CD14-positive monocyte (primary cell): ENCODE data around the gene PAPSS2. TPM values are rescaled to one million over a fixed set of nuclear protein-coding genes. Genes with fewer than 3 reads are reported as not detected.

Source experiments
- DNase-seq, 3 donors: peaks; one replicate each; pipeline ENCODE4 v3.0.0-alpha.2; 2011 to 2022
- H2AFZ ChIP-seq: 2 replicates; pipeline ENCODE4 v1.6.0; 2012; ENCODE audit warnings: mild to moderate bottlenecking, low read depth, low read length, inconsistent platforms; ENCODE audit not compliant: insufficient read depth, poor library complexity, severe bottlenecking
- H3K27ac ChIP-seq, 2 donors: 1 replicate in 1 of 2; 2 replicates in 1 of 2; pipeline ENCODE4 v1.5.1; 2012 to 2013; ENCODE audit warnings: low read length in 2 of 2, control low read depth in 1 of 2, inconsistent platforms in 1 of 2, low read depth in 1 of 2, mild to moderate bottlenecking in 1 of 2
- H3K27me3 ChIP-seq, 2 donors: one replicate each; pipeline versions ENCODE4 v1.6.0 to v1.6.1; 2011 to 2013; ENCODE audit warnings: low read length in 2 of 2; ENCODE audit not compliant: control insufficient read depth in 2 of 2, insufficient read depth in 2 of 2
- H3K36me3 ChIP-seq, 2 donors: replicated peaks in 1 of 2; 1 replicate in 1 of 2; 2 replicates in 1 of 2; pipeline versions ENCODE4 v1.5.1 to v1.6.1; 2012 to 2013; ENCODE audit warnings: low read length in 2 of 2, control low read depth in 1 of 2, inconsistent platforms in 1 of 2, mild to moderate bottlenecking in 1 of 2; ENCODE audit not compliant: insufficient read depth in 2 of 2, control insufficient read depth in 1 of 2
- H3K4me1 ChIP-seq, 2 donors: 1 replicate in 1 of 2; 2 replicates in 1 of 2; pipeline versions ENCODE4 v1.5.1 to v1.6.1; 2012 to 2013; ENCODE audit warnings: low read length in 2 of 2, control low read depth in 1 of 2, inconsistent platforms in 1 of 2, mild to moderate bottlenecking in 1 of 2, moderate library complexity in 1 of 2; ENCODE audit not compliant: insufficient read depth in 2 of 2, control insufficient read depth in 1 of 2
- H3K4me2 ChIP-seq: replicated peaks from 2 replicates; pipeline ENCODE3; 2012; ENCODE audit warnings: low read length, moderate library complexity, mild to moderate bottlenecking; ENCODE audit not compliant: poor library complexity, severe bottlenecking; ENCODE audit errors: extremely low read depth
- H3K4me3 ChIP-seq, 3 experiments: fragments of 200-600 bp in 1 of 3; sonication (generic) in 1 of 3; replicated peaks in 1 of 3; 1 replicate in 2 of 3; 2 replicates in 1 of 3; pipeline ENCODE4 v1.5.1; 2011 to 2013; ENCODE audit warnings: low read length in 3 of 3, mild to moderate bottlenecking in 3 of 3, control low read depth in 2 of 3, low read depth in 2 of 3, inconsistent platforms in 1 of 3, moderate library complexity in 1 of 3
- H3K79me2 ChIP-seq: 2 replicates; pipeline ENCODE4 v1.6.0; 2012; ENCODE audit warnings: mild to moderate bottlenecking, control low read depth, inconsistent platforms, low read length, moderate library complexity; ENCODE audit not compliant: insufficient read depth
- H3K9ac ChIP-seq: 2 replicates; pipeline ENCODE4 v1.6.0; 2017; ENCODE audit warnings: low read length, mild to moderate bottlenecking; ENCODE audit not compliant: insufficient read depth, poor library complexity, severe bottlenecking
- H3K9me3 ChIP-seq, 2 donors: replicated peaks in 1 of 2; 1 replicate in 1 of 2; 2 replicates in 1 of 2; pipeline versions ENCODE4 v1.5.1 to v1.6.1; 2012 to 2013; ENCODE audit warnings: low read length in 2 of 2, control low read depth in 1 of 2; ENCODE audit not compliant: control insufficient read depth in 1 of 2, insufficient read depth in 1 of 2
- H4K20me1 ChIP-seq: 2 replicates; pipeline ENCODE4 v1.6.0; 2012; ENCODE audit warnings: mild to moderate bottlenecking, low read length, control low read depth, moderate library complexity; ENCODE audit not compliant: insufficient read depth
- H3K27ac Mint-ChIP-seq, 7 donors: one replicate each; pipeline ENCODE4 v1.8.0; 2020; ENCODE audit warnings: mild to moderate bottlenecking in 7 of 7, mixed read lengths in 7 of 7, moderate library complexity in 6 of 7, inconsistent platforms in 2 of 7
- H3K27me3 Mint-ChIP-seq, 3 donors: one replicate each; pipeline ENCODE4 v1.8.0; 2021 to 2022; ENCODE audit warnings: low read depth in 3 of 3, mild to moderate bottlenecking in 3 of 3, mixed read lengths in 3 of 3, moderate library complexity in 3 of 3, inconsistent platforms in 1 of 3
- H3K36me3 Mint-ChIP-seq, 2 donors: one replicate each; pipeline ENCODE4 v1.8.0; 2020; ENCODE audit warnings: mixed read lengths in 2 of 2, inconsistent platforms in 1 of 2, mild to moderate bottlenecking in 1 of 2
- H3K4me1 Mint-ChIP-seq: one replicate; pipeline ENCODE4 v1.8.0; 2020; ENCODE audit warnings: mild to moderate bottlenecking, mixed read lengths
- H3K4me3 Mint-ChIP-seq, 2 donors: one replicate each; pipeline ENCODE4 v1.8.0; 2020; ENCODE audit warnings: mild to moderate bottlenecking in 2 of 2, mixed read lengths in 2 of 2, moderate library complexity in 1 of 2
- H3K9me3 Mint-ChIP-seq, 7 donors: one replicate each; pipeline ENCODE4 v1.8.0; 2020 to 2022; ENCODE audit warnings: mixed read lengths in 7 of 7, mild to moderate bottlenecking in 6 of 7, moderate library complexity in 6 of 7, inconsistent platforms in 2 of 7
- CTCF ChIP-seq: fragments of 200-600 bp; IDR thresholded peaks from one replicate; pipeline ENCODE4 v1.8.0; 2022; ENCODE audit warnings: antibody characterized with exemption, mild to moderate bottlenecking
- WGBS: methylation state at CpG from one replicate; pipeline ENCODE4 v1.1.5; 2013; ENCODE audit warnings: missing lambda C conversion rate; ENCODE audit not compliant: insufficient coverage; 5-methylcytosine and 5-hydroxymethylcytosine counted together
- intact Hi-C, 2 donors: fragments of 100-400 bp; cut with micrococcal nuclease; formaldehyde crosslinking; loops; one replicate each; pipeline versions ENCODE4 v1.15.0 to v1.15.1; 2023
- polyA plus RNA-seq, 3 donors: library from polyadenylated mRNA; depleted of rRNA in 1 of 3; unstranded in 2 of 3; stranded (reverse) in 1 of 3; fragments of 300-500 nt in 2 of 3; fragments of >200 nt in 1 of 3; fragmentation: Illumina TruSeq in 2 of 3; gene quantifications; 1 replicate in 2 of 3; 2 replicates in 1 of 3; pipeline ENCODE4 v1.2.3, GENCODE V29; 2012 to 2021

The PAPSS2 gene
- polyA plus RNA-seq, 3 donors: 3.5 to 6.5 (median 6.2) TPM

GRCh38 chr10:87625661-87626060, 34.0 kb upstream of the PAPSS2 start:
- no peak for TF ChIP-seq CTCF
- intact Hi-C loops: no loop called here
- WGBS: no CpG with 5 or more reads among the region's 1 CpG

GRCh38 chr10:87626422-87626892, 33.2 kb upstream of the PAPSS2 start:
- intact Hi-C loops: no loop called here
- Histone ChIP-seq H3K36me3 (no peaks in the 10 kb centered on the region), H3K79me2 (no peaks in the 10 kb centered on the region), H3K4me3 (no peak overlapping the region), H3K4me2 (no peak overlapping the region), H2AFZ (no peak overlapping the region), H4K20me1 (no peaks in the 10 kb centered on the region), H3K27me3 (no peaks in the 10 kb centered on the region), H3K9me3 (no peaks in the 10 kb centered on the region), H3K9ac (no peak overlapping the region), H3K27ac (no peak overlapping the region), H3K4me1 (no peaks in the 10 kb centered on the region)
- Mint-ChIP-seq H3K27ac (no peak overlapping the region), H3K9me3 (peaks cover 0 to 2% (median 0%) of the 10 kb centered on the region in 7 donors), H3K4me3 (no peak overlapping the region), H3K27me3 (peaks cover 0 to 2% (median 1%) of the 10 kb centered on the region in 3 donors), H3K36me3 (no peaks in the 10 kb centered on the region), H3K4me1 (no peaks in the 10 kb centered on the region)
- no CpG with 5 or more reads among the region's 1 CpG for WGBS
- DNase-seq: no peak
- TF ChIP-seq CTCF: no peak

More at GRCh38 chr10:87625661-87626060, 34.0 kb upstream of the PAPSS2 start:
- H3K27ac Mint-ChIP-seq: no peak overlapping the region
- H2AFZ ChIP-seq: no peak overlapping the region
- no peak for DNase-seq
- no peaks in the 10 kb centered on the region for H3K4me1 Mint-ChIP-seq
- H3K9ac ChIP-seq: no peak overlapping the region
- H3K79me2 ChIP-seq: no peaks in the 10 kb centered on the region
- no peak overlapping the region for H3K4me2 ChIP-seq
- no peak overlapping the region for H3K4me3 ChIP-seq
- H3K9me3 ChIP-seq: no peaks in the 10 kb centered on the region
- no peaks in the 10 kb centered on the region for H4K20me1 ChIP-seq
- no peaks in the 10 kb centered on the region for H3K4me1 ChIP-seq
- no peaks in the 10 kb centered on the region for H3K36me3 Mint-ChIP-seq
- H3K9me3 Mint-ChIP-seq: peaks cover 0 to 2% (median 0%) of the 10 kb centered on the region in 7 donors
- no peak overlapping the region for H3K27ac ChIP-seq
- no peaks in the 10 kb centered on the region for H3K36me3 ChIP-seq
- no peaks in the 10 kb centered on the region for H3K27me3 ChIP-seq
- no peak overlapping the region for H3K4me3 Mint-ChIP-seq
- H3K27me3 Mint-ChIP-seq: peaks cover 2% of the 10 kb centered on the region in 3 donors
